TTC549 (cell line): ENCODE data around the gene WFDC5.
"Not testable (repeated sequence)": the region's sequence is repeated elsewhere in the genome, so short reads cannot be mapped to it uniquely, and the experiment has no call there.

ENCODE experiments used
- FAIRE-seq: peaks from 2 replicates; lab custom pipeline; 2012; peaks lifted over from hg19 to GRCh38; lab: Jason Lieb, UNC

WFDC5 gene

GRCh38 chr20:45087814-45088213 lies 27.2 kb downstream of the WFDC5 start:
- FAIRE-seq, result no peak

GRCh38 chr20:45087097-45087790 lies 27.7 kb downstream of the WFDC5 start:
- no peak for FAIRE-seq

- FAIRE-seq, result no peak
These were observed 29.1 kb downstream of the WFDC5 start for GRCh38 chr20:45085867-45086266.

GRCh38 chr20:45085289-45085688 lies 29.7 kb downstream of the WFDC5 start:
- no peak for FAIRE-seq

GRCh38 chr20:45083127-45083526 lies 31.8 kb downstream of the WFDC5 start:
- FAIRE-seq, result no peak

- FAIRE-seq, result no peak
These were observed 32.5 kb downstream of the WFDC5 start for GRCh38 chr20:45082468-45082867.

- no peak for FAIRE-seq
These were observed 33.9 kb downstream of the WFDC5 start for GRCh38 chr20:45080867-45081624.

GRCh38 chr20:45077559-45077958 lies 37.4 kb downstream of the WFDC5 start:
- no peak for FAIRE-seq

GRCh38 chr20:45073221-45073620 lies 41.8 kb downstream of the WFDC5 start:
- FAIRE-seq, result no peak

GRCh38 chr20:45072066-45072465 lies 42.9 kb downstream of the WFDC5 start:
- FAIRE-seq, result no peak

- no peak for FAIRE-seq
These were observed 43.9 kb downstream of the WFDC5 start for GRCh38 chr20:45070932-45071632.

- FAIRE-seq, result no peak
These were observed 45.7 kb downstream of the WFDC5 start for GRCh38 chr20:45069261-45069660.

GRCh38 chr20:45067558-45067957 lies 47.4 kb downstream of the WFDC5 start:
- FAIRE-seq, result no peak

GRCh38 chr20:45067087-45067486 lies 47.9 kb downstream of the WFDC5 start:
- FAIRE-seq, result no peak

GRCh38 chr20:45066372-45066771 lies 48.6 kb downstream of the WFDC5 start:
- no peak for FAIRE-seq

GRCh38 chr20:45064812-45065211 lies 50.2 kb downstream of the WFDC5 start:
- no peak for FAIRE-seq

GRCh38 chr20:45063107-45063506 lies 51.9 kb downstream of the WFDC5 start:
- FAIRE-seq, result not testable (repeated sequence)

GRCh38 chr20:45061244-45061643 lies 53.7 kb downstream of the WFDC5 start:
- FAIRE-seq, result no peak

GRCh38 chr20:45060294-45060693 lies 54.7 kb downstream of the WFDC5 start:
- FAIRE-seq, result no peak
